Measurements from ENCODE around the gene RSBN1. TPM values are rescaled to one million over a fixed set of nuclear protein-coding genes. Genes with fewer than 3 reads are reported as not detected.

Gene RSBN1
- polyA plus RNA-seq, 1 of the 3 experiments (the other 2 are of a cell fraction), result 4.0 TPM

- Histone ChIP-seq H3K9me2 (no peaks in the 10 kb centered on the region), H3F3A (replicated peaks; ENCODE audit: insufficient read depth) (peaks cover 4% of the 10 kb centered on the region), H3K4me3 (ENCODE audit: low read depth in 2 of 2, low read length in 1 of 2) (no peak overlapping the region), H3K36me3 (replicated peaks in 1 of 2; ENCODE audit: control insufficient read depth in 1 of 2, insufficient read depth in 2 of 2, low read length in 1 of 2) (no peaks in the 10 kb centered on the region), H3K9ac (no peak overlapping the region), H3K4me2 (no peak overlapping the region), H4K20me1 (ENCODE audit: insufficient read depth) (no peaks in the 10 kb centered on the region), H3K9me3 (no peaks in the 10 kb centered on the region), H3K79me2 (ENCODE audit: insufficient read depth) (no peaks in the 10 kb centered on the region), H3K4me1 (ENCODE audit: control insufficient read depth in 1 of 2, insufficient read depth in 2 of 2, low read depth in 1 of 2, low read length in 1 of 2) (peaks cover 0 to 29% of the 10 kb centered on the region in 2 experiments; a peak in 2 of 4 replicates), H3K27me3 (ENCODE audit: insufficient read depth) (no peaks in the 10 kb centered on the region), H3K27ac (ENCODE audit: low read depth in 2 of 2, low read length in 1 of 2) (no peak overlapping the region), H2AFZ (ENCODE audit: low read depth) (no peak overlapping the region)
- TF ChIP-seq GATA2 (CRISPR knock-in tag; IDR thresholded peaks at IDR 0.05), result no peak
- CTCF ChIA-PET, result interaction anchor here (3.9 kb wide), 1 partner anchor 23 kb away, joined by 14 read pairs; no protein-coding TSS in a partner anchor
- DNase-seq, result no peak
- POLR2A ChIA-PET, result no interaction called here
- 81% methylated on average over 3 of the region's 3 CpGs for WGBS (ENCODE audit: low lambda C conversion rate)
These were observed 46.1 kb upstream of the RSBN1 start for GRCh38 chr1:113858418-113858817.

DNA sequence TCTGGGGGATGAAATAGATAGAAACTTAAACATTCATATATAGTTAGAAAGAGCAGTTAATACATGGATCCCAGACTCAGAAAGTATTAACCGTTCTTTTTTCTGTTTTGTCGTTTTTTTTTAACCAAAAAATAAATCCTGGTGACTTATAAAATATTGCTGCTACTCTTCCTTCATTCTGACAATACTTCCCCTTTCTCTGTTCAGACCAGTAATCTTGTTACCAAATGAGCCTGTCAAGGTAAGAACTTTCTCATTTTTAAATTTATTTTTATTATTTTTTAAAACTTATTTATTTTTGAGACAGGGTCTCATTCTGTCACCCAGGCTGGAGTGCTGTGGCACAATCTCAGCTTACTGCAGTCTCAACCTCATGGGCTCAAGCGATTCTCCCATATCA is 45.5 kb upstream of the RSBN1 start:
- Histone ChIP-seq H3K9ac (no peak overlapping the region), H3K4me1 (ENCODE audit: control insufficient read depth in 1 of 2, insufficient read depth in 2 of 2, low read depth in 1 of 2, low read length in 1 of 2) (peaks cover 0 to 29% of the 10 kb centered on the region in 2 experiments; a peak in 2 of 4 replicates), H3K4me2 (no peak overlapping the region), H3K9me3 (no peaks in the 10 kb centered on the region), H3K27me3 (ENCODE audit: insufficient read depth) (no peaks in the 10 kb centered on the region), H2AFZ (ENCODE audit: low read depth) (no peak overlapping the region), H3K79me2 (ENCODE audit: insufficient read depth) (no peaks in the 10 kb centered on the region), H3K4me3 (ENCODE audit: low read depth in 2 of 2, low read length in 1 of 2) (no peak overlapping the region), H3K9me2 (no peaks in the 10 kb centered on the region), H4K20me1 (ENCODE audit: insufficient read depth) (no peaks in the 10 kb centered on the region), H3K36me3 (replicated peaks in 1 of 2; ENCODE audit: control insufficient read depth in 1 of 2, insufficient read depth in 2 of 2, low read length in 1 of 2) (no peaks in the 10 kb centered on the region), H3F3A (replicated peaks; ENCODE audit: insufficient read depth) (peaks cover 4% of the 10 kb centered on the region), H3K27ac (ENCODE audit: low read depth in 2 of 2, low read length in 1 of 2) (no peak overlapping the region)
- TF ChIP-seq POLR2AphosphoS5 (IDR thresholded peaks at IDR 0.05; ENCODE audit: low read depth, low read length), result no peak
- 62% methylated on average over 3 of the region's 3 CpGs for WGBS (ENCODE audit: low lambda C conversion rate)
- POLR2A ChIA-PET, result no interaction called here
- CTCF ChIA-PET, result interaction anchor here (3.9 kb wide), 1 partner anchor 22 kb away, joined by 14 read pairs; no protein-coding TSS in a partner anchor
- DNase-seq, result no peak

DNA sequence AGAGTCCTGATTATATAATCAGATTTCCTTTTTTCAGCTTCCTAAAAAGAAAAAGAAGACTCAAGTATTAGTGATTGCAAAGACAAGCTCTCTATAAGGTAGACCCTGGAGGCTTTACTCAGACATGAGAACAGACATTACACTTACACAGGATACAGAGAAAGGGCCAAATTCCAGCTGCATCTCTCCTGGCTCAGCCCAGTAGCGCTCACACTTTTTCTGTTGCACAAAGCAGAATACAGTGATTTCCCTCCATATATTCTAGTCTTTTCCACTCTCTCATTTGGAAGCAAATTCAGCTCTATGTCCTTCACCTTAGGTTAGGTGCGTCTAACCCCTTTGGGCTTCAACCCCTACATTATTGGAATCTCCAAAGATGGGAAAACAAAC is 44.1 kb upstream of the RSBN1 start:
- Histone ChIP-seq H3K4me1 (ENCODE audit: control insufficient read depth in 1 of 2, insufficient read depth in 2 of 2, low read depth in 1 of 2, low read length in 1 of 2) (peaks cover 0 to 25% of the 10 kb centered on the region in 2 experiments; a peak in 2 of 4 replicates), H3K27me3 (ENCODE audit: insufficient read depth) (no peaks in the 10 kb centered on the region), H3K4me3 (ENCODE audit: low read depth in 2 of 2, low read length in 1 of 2) (no peak overlapping the region), H2AFZ (ENCODE audit: low read depth) (no peak overlapping the region), H3K27ac (ENCODE audit: low read depth in 2 of 2, low read length in 1 of 2) (no peak overlapping the region), H3K9ac (no peak overlapping the region), H3K9me2 (no peaks in the 10 kb centered on the region), H3K79me2 (ENCODE audit: insufficient read depth) (no peaks in the 10 kb centered on the region), H3F3A (replicated peaks; ENCODE audit: insufficient read depth) (peaks cover 4% of the 10 kb centered on the region), H4K20me1 (ENCODE audit: insufficient read depth) (no peaks in the 10 kb centered on the region), H3K4me2 (no peak overlapping the region), H3K36me3 (replicated peaks in 1 of 2; ENCODE audit: control insufficient read depth in 1 of 2, insufficient read depth in 2 of 2, low read length in 1 of 2) (no peaks in the 10 kb centered on the region), H3K9me3 (no peaks in the 10 kb centered on the region)
- 98% methylated on average over 2 of the region's 2 CpGs for WGBS (ENCODE audit: low lambda C conversion rate)
- no peak for DNase-seq
- POLR2A ChIA-PET, result no interaction called here
- CTCF ChIA-PET, result interaction anchor here (0.6 to 3.9 kb wide), 4 partner anchors 18 to 170 kb away, joined by 3 to 14 read pairs (median 3); no protein-coding TSS in a partner anchor
- TF ChIP-seq USF1 (IDR thresholded peaks at IDR 0.05; ENCODE audit: borderline replicate concordance, low read depth), result no peak
- TF ChIP-seq JUND (IDR thresholded peaks at IDR 0.05), result no peak
- TF ChIP-seq RCOR1 (IDR thresholded peaks at IDR 0.05; ENCODE audit: low read length), result no peak
- no peak for TF ChIP-seq GABPA (IDR thresholded peaks at IDR 0.05; ENCODE audit: low read depth)
- TF ChIP-seq TCF12 (IDR thresholded peaks at IDR 0.05), result no peak
- TF ChIP-seq, protein P1, sequence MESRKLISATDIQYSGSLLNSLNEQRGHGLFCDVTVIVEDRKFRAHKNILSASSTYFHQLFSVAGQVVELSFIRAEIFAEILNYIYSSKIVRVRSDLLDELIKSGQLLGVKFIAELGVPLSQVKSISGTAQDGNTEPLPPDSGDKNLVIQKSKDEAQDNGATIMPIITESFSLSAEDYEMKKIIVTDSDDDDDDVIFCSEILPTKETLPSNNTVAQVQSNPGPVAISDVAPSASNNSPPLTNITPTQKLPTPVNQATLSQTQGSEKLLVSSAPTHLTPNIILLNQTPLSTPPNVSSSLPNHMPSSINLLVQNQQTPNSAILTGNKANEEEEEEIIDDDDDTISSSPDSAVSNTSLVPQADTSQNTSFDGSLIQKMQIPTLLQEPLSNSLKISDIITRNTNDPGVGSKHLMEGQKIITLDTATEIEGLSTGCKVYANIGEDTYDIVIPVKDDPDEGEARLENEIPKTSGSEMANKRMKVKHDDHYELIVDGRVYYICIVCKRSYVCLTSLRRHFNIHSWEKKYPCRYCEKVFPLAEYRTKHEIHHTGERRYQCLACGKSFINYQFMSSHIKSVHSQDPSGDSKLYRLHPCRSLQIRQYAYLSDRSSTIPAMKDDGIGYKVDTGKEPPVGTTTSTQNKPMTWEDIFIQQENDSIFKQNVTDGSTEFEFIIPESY (IDR thresholded peaks at IDR 0.05; ENCODE audit: borderline replicate concordance, low read depth), result no peak
- TF ChIP-seq, protein P2, sequence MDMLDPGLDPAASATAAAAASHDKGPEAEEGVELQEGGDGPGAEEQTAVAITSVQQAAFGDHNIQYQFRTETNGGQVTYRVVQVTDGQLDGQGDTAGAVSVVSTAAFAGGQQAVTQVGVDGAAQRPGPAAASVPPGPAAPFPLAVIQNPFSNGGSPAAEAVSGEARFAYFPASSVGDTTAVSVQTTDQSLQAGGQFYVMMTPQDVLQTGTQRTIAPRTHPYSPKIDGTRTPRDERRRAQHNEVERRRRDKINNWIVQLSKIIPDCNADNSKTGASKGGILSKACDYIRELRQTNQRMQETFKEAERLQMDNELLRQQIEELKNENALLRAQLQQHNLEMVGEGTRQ (IDR thresholded peaks at IDR 0.05; ENCODE audit: borderline replicate concordance, low read depth, low read length), result no peak
- TF ChIP-seq ELF1 (IDR thresholded peaks at IDR 0.05), result no peak
- no peak for TF ChIP-seq EP300 (IDR thresholded peaks at IDR 0.05; ENCODE audit: borderline replicate concordance in 1 of 2, low read depth in 1 of 2, low read length in 1 of 2)
- no peak for TF ChIP-seq EZH2phosphoT487 (IDR thresholded peaks at IDR 0.05; ENCODE audit: borderline replicate concordance, low read depth)
- TF ChIP-seq SIN3A (IDR thresholded peaks at IDR 0.05; ENCODE audit: borderline replicate concordance, low read depth, low read length), result no peak
- TF ChIP-seq GATA2 (CRISPR knock-in tag; IDR thresholded peaks at IDR 0.05), result no peak
- no peak for TF ChIP-seq MEF2A (IDR thresholded peaks at IDR 0.05; ENCODE audit: borderline replicate concordance, low read depth)
- no peak for TF ChIP-seq TEAD4 (IDR thresholded peaks at IDR 0.05; ENCODE audit: borderline replicate concordance, insufficient read depth)
- no peak for TF ChIP-seq RFX5 (IDR thresholded peaks at IDR 0.05; ENCODE audit: low read length)
